ENCODE results near the gene GNAT2. TPM values are rescaled to one million over a fixed set of nuclear protein-coding genes. Genes with fewer than 3 reads are reported as not detected.

Gene GNAT2
- total RNA-seq, 1 donor from 2014 or later = not detected

GRCh38 chr1:109622895-109623294 lies 3.5 kb upstream of the GNAT2 start:
- H3K4me3 ChIP-seq (ENCODE audit: low read depth, low read length) = no peak overlapping the region
- no peak for DNase-seq (ENCODE audit: low read depth)
- TF ChIP-seq CTCF (conservative IDR thresholded peaks at IDR 0.05; ENCODE audit: low read depth, low read length) = no peak

GRCh38 chr1:109622137-109622892 lies 2.9 kb upstream of the GNAT2 start:
- TF ChIP-seq CTCF (conservative IDR thresholded peaks at IDR 0.05; ENCODE audit: low read depth, low read length) = no peak
- DNase-seq (ENCODE audit: low read depth) = no peak
- peak overlapping the region; percentile 91 for H3K4me3 ChIP-seq (ENCODE audit: low read depth, low read length)

GRCh38 chr1:109621379-109622136 lies 2.1 kb upstream of the GNAT2 start:
- DNase-seq (ENCODE audit: low read depth) = no peak
- no peak for TF ChIP-seq CTCF (conservative IDR thresholded peaks at IDR 0.05; ENCODE audit: low read depth, low read length)
- peak overlapping the region; percentile 91 for H3K4me3 ChIP-seq (ENCODE audit: low read depth, low read length)

- peak overlapping the region; percentile 91 for H3K4me3 ChIP-seq (ENCODE audit: low read depth, low read length)
- no peak for DNase-seq (ENCODE audit: low read depth)
- no peak for TF ChIP-seq CTCF (conservative IDR thresholded peaks at IDR 0.05; ENCODE audit: low read depth, low read length)
These were observed 1.4 kb upstream of the GNAT2 start for GRCh38 chr1:109620841-109621286.

- DNase-seq (ENCODE audit: low read depth) = no peak
These were observed 980 bp upstream of the GNAT2 start for GRCh38 chr1:109620401-109620791.

More at GRCh38 chr1:109620401-109620791, 980 bp upstream of the GNAT2 start:
- peak overlapping the region; percentile 91 for H3K4me3 ChIP-seq (ENCODE audit: low read depth, low read length)
- no peak for TF ChIP-seq CTCF (conservative IDR thresholded peaks at IDR 0.05; ENCODE audit: low read depth, low read length)

All from epithelial cell of proximal tubule (primary cell).